Central memory CD8-positive, alpha-beta T cell (primary cell): ENCODE data around the gene STARD3.

Experiments used
- ATAC-seq: fragments of 150-1000 bp; cut with Tn5 transposase; replicated peaks from 2 replicates; pipeline ENCODE4 v1.10.0; 2022; ENCODE audit warnings: mild to moderate bottlenecking, moderate FRiP score, moderate number of reproducible peaks; ENCODE audit not compliant: poor library complexity, severe bottlenecking; ENCODE audit errors: extremely low read depth
- DNase-seq, 2 donors: peaks; one replicate each; pipeline ENCODE4 v3.0.0; 2021; ENCODE audit warnings: low spot score in 2 of 2
- H3K27ac Mint-ChIP-seq: one replicate; pipeline ENCODE4 v1.8.0; 2022; ENCODE audit warnings: low read depth, mild to moderate bottlenecking, moderate library complexity, mixed read lengths
- H3K27me3 Mint-ChIP-seq: one replicate; pipeline ENCODE4 v1.8.0; 2022; ENCODE audit warnings: mixed read lengths
- H3K36me3 Mint-ChIP-seq: one replicate; pipeline ENCODE4 v1.8.0; 2022; ENCODE audit warnings: mild to moderate bottlenecking, moderate library complexity, mixed read lengths; ENCODE audit not compliant: insufficient read depth
- H3K4me1 Mint-ChIP-seq: one replicate; pipeline ENCODE4 v1.8.0; 2022; ENCODE audit warnings: mixed read lengths
- H3K4me3 Mint-ChIP-seq: one replicate; pipeline ENCODE4 v1.8.0; 2022; ENCODE audit warnings: mild to moderate bottlenecking, moderate library complexity, mixed read lengths
- H3K9me3 Mint-ChIP-seq: one replicate; pipeline ENCODE4 v1.8.0; 2022; ENCODE audit warnings: mixed read lengths

Gene STARD3

DNA sequence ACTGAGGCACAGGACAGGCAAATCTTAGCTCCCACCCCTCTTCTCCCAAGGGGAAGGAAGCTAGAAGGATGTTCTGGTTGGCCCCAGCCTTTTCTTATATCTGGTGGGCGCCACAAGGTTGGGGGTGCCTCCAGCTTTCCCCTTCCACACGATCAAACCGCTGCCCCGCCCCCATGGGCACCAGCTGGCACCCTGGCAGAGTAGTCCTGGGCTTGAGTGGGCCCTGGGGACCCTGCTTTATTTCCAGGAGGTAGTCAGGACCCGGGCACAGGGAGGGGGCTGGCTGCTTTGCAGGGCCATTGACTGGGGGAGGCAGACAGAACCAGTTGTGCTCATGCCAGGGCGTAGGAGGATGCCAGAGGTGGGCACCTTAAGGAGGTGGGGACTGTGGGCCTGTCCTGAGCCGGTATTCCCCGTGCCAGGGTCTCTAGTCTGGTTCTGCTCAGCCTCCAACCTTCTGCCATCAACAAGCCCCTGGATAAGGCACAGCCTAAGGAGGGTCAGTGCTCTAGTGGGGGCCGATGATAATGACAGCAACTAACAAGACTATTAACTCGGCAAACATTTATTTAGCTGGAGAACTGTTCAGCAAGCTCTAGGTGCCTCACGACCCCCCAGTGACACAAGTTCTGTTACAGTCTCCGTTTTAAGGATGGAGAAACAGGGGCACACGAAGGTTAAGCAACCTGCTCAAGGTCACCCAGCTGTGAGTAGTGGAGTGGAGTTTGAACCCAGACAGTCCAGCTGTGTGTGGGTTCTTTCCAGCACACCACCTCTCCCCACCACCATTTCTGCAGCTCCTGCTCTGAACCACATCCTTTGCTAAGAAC, 17.8 kb upstream of the STARD3 start:
- H3K36me3 Mint-ChIP-seq = peaks cover 5% of the 10 kb centered on the region
- no peak overlapping the region for H3K4me3 Mint-ChIP-seq
- ATAC-seq (no peak), DNase-seq (no peak)
- H3K4me1 Mint-ChIP-seq = peaks cover 26% of the 10 kb centered on the region
- no peak overlapping the region for H3K27ac Mint-ChIP-seq
- no peaks in the 10 kb centered on the region for H3K9me3 Mint-ChIP-seq
- peaks cover 15% of the 10 kb centered on the region for H3K27me3 Mint-ChIP-seq

DNA sequence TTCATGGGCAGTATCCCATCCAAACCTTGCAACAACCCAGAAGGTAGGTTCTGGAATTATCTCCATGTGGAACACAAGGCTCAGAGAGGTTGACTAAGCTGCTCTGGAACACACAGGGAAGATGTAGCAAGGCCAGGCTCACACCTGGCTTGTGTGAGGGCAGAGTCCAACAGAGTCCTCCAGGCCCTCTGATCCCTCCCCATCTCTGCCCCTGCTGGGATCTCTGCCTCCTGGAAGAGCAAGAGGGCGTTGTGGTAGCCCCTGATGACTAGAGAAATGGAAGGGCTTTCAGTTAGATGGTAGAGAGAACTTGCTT, 17.2 kb upstream of the STARD3 start:
- H3K27ac Mint-ChIP-seq = no peak overlapping the region
- peaks cover 14% of the 10 kb centered on the region for H3K27me3 Mint-ChIP-seq
- ATAC-seq (no peak), DNase-seq (no peak)
- peaks cover 5% of the 10 kb centered on the region for H3K36me3 Mint-ChIP-seq
- H3K4me1 Mint-ChIP-seq = peaks cover 30% of the 10 kb centered on the region
- H3K9me3 Mint-ChIP-seq = no peaks in the 10 kb centered on the region
- H3K4me3 Mint-ChIP-seq = no peak overlapping the region

DNA sequence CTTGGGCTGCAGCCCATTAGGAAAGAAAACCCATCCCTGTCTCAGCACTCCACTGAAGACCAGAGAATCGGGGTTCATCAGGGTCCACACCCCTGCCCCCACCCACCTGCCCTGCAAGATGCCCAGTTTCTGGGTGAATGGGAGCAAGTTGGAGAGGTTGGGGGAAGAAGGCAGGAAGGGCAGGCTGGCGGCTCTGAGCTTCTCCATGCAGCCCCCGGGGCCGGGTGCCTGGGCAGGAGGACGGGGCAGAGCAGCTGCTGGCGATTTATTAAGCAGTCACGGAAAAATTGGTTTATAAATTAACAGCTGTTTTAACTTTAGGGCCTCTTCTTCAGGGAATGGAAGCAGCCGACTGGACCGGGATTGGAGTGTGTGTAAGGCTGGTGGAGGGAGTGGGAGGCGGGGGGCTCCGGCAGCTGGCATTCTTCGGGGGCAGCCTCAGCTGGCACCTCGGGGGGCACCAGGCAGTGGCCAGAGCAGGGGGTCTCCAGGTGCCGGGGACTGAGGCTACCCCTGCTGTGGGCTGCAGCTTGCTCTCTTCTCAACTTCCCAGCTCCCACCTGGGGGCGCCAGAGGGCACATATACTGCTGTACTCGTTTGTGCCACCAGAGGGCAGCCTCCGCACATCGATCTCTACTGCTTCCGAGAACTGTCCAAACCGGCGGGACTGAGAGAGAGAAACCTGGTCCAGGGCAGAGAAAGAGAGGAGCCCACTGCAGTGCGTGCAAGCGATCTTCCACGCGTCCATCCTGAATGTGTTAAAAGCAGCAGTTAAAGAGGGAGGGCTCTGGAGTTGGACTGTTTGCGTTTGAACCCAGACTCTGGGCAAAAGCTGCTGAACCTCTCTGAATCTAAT, 15.2 kb upstream of the STARD3 start:
- Mint-ChIP-seq H3K27me3 (peaks cover 14% of the 10 kb centered on the region), H3K4me1 (peaks cover 43% of the 10 kb centered on the region), H3K9me3 (no peaks in the 10 kb centered on the region), H3K4me3 (peak overlapping the region; percentile 74), H3K27ac (peak overlapping the region; percentile 95), H3K36me3 (peaks cover 5% of the 10 kb centered on the region)
- DNase-seq (peak; percentile 87 to 98), ATAC-seq (peak; percentile 61)

DNA sequence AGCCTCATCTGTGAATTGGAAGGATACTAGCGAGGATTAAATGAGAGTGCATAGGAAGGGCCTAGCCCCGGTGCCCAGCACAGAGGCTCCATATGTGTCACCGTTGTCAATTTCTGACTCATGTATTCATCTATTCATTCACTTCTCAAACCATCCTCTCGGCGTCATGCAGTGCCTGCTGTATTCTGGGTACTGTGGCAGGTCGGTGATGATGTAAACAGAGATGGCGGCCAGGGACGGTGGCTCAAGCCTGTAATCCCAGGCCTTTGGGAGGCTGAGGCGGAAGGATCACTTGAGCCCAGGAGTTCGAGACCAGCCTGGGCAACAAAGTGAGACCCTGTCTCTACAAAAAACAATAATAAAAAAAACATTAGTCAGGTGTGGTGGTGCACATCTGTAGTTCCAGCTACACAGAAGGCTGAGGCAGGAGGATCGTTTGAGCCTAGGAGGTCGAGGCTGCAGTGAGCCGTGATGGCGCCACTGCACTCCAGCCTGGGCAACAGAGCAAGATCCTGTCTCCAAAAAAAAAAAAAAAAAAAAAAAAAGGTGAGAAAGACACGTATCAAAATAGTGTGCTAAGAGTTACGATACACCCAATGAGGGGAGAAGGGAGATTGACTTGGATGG, 14.5 kb upstream of the STARD3 start:
- ATAC-seq (peak; percentile 74), DNase-seq (peak in 1 of 2 donors; percentile 26)
- Mint-ChIP-seq H3K36me3 (peaks cover 5% of the 10 kb centered on the region), H3K27me3 (peaks cover 15% of the 10 kb centered on the region), H3K27ac (peak overlapping the region; percentile 95), H3K4me1 (peaks cover 43% of the 10 kb centered on the region), H3K4me3 (peak overlapping the region; percentile 74), H3K9me3 (no peaks in the 10 kb centered on the region)

GRCh38 chr17:39623356-39623950, 13.5 kb upstream of the STARD3 start:
- Mint-ChIP-seq H3K4me1 (peaks cover 38% of the 10 kb centered on the region), H3K27me3 (peaks cover 24% of the 10 kb centered on the region), H3K27ac (no peak overlapping the region), H3K9me3 (no peaks in the 10 kb centered on the region), H3K4me3 (peak overlapping the region; percentile 52), H3K36me3 (peaks cover 5% of the 10 kb centered on the region)
- peak; percentile 78 to 90 for DNase-seq
- peak; percentile 49 for ATAC-seq

DNA sequence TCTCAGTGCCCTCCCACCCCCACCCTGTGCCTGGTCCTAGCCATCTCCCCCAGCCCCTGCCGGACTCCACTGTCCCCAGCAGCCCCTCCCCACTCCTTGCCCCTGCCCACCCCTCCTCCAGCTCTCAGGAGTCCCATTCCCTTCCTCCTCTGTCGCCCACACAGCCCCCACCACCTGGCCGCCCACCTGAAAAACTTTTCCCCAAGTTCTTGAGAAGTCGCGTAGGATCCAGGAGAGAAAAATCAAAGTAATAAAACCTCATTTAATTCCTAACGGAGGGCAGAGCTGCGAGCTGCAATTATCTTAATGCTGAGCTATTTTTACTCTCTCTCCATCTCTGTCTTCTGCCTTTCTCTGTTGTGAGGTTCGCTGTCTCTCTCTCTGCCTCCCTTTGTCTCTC, 12.6 kb upstream of the STARD3 start:
- H3K4me1 Mint-ChIP-seq = peaks cover 35% of the 10 kb centered on the region
- DNase-seq = no peak
- H3K9me3 Mint-ChIP-seq = no peaks in the 10 kb centered on the region
- peaks cover 33% of the 10 kb centered on the region for H3K27me3 Mint-ChIP-seq
- H3K4me3 Mint-ChIP-seq = no peak overlapping the region
- H3K36me3 Mint-ChIP-seq = peaks cover 5% of the 10 kb centered on the region
- no peak for ATAC-seq
- no peak overlapping the region for H3K27ac Mint-ChIP-seq

DNA sequence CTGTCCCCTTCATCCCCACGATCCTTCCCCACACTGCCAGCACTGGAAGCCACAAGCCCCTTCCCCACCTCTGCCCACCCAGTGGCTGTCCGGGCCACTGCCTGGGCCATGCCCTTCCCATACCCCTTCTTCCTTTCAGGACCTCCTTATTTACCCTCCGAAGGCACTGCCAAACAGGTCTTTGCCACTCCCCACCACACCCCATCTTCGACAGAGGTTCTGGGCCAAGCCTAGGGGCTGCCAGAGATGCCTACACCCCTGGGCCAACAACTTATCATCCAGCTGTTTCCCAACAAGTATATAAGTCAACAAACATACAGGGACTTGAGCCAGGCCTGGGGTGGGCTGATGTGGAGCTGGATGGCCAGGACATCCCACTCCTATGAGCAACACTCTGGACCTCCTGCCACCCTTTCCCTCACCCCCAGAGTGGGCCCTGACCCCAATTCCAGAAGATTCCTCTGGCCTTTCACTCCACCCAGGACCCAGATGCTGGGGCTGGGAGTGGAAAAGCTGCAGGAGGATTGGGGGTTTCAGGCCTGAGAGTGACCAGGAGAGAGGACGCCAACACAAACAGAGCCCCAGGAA, 11.7 kb upstream of the STARD3 start:
- Mint-ChIP-seq H3K27me3 (peaks cover 41% of the 10 kb centered on the region), H3K27ac (no peak overlapping the region), H3K9me3 (no peaks in the 10 kb centered on the region), H3K36me3 (peaks cover 5% of the 10 kb centered on the region), H3K4me3 (no peak overlapping the region), H3K4me1 (peaks cover 35% of the 10 kb centered on the region)
- ATAC-seq (no peak), DNase-seq (no peak)

DNA sequence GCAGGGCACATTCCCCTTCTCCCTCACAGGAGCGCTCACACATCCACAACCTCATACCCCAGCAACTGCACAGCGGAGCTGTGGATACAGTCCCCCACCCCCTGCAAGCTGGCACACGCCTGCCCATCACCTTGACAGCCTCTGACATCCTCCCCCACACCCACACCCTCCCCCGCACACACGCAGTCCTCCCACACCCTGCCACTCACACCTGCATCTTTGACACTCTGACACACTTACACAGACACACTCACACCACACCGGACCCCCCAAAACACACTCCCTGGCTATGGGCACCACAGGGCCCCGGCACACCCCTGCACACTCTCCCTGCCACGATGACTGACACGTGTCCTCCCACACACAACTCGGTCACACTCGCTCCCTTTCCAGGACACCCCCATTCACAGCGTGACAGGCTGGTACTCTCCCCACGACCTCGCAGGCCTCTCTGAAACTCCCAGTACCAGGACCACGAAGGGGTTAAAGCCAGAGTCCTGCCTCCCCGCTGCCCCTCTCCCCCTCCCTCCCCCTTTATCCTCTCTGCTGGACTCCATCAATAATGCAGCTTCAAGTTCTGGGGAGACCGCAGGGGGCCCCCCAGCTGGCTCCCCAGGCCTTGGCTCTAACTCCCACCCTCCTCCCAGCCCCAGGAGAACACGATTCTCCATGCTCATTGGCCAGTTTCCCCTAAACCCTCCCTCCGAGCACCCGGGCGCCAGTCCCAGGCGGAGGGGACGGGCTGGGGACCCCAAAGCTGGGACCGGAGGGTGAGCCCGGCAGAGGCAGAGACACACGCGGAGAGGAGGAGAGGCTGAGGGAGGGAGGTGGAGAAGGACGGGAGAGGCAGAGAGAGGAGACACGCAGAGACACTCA, 10.5 kb upstream of the STARD3 start, which contains the start of gene PPP1R1B:
Gene PPP1R1B (plus strand): TSS at position 782 of the 876 bp plus-strand sequence. CDS start 441 bp downstream, outside the sequence.
- Mint-ChIP-seq H3K27ac (no peak within 1 kb of the TSS), H3K9me3 (no peaks in the 10 kb centered on the region), H3K4me1 (peaks cover 35% of the 10 kb centered on the region), H3K27me3 (peaks cover 52% of the 10 kb centered on the region), H3K36me3 (peaks cover 5% of the 10 kb centered on the region), H3K4me3 (peak within 1 kb of the TSS; percentile 43)
- no peak for ATAC-seq
- no peak for DNase-seq

DNA sequence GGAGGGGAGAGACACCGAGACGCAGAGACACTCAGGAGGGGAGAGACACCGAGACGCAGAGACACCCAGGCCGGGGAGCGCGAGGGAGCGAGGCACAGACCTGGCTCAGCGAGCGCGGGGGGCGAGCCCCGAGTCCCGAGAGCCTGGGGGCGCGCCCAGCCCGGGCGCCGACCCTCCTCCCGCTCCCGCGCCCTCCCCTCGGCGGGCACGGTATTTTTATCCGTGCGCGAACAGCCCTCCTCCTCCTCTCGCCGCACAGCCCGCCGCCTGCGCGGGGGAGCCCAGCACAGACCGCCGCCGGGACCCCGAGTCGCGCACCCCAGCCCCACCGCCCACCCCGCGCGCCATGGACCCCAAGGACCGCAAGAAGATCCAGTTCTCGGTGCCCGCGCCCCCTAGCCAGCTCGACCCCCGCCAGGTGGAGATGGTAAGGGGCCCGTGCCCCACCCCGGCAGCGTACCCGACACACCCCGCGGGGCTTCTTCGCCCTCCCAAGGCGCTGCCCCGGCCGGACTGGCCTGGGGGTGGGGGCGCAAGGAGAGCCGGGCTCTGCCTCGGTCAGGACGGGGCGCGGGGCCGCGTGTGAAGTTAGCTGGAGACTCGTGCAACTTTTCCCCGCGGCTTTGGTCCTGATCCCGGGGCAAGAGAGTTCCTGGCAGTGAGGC, 9.8 kb upstream of the STARD3 start:
- peaks cover 60% of the 10 kb centered on the region for H3K27me3 Mint-ChIP-seq
- H3K27ac Mint-ChIP-seq = no peak overlapping the region
- H3K4me3 Mint-ChIP-seq = peak overlapping the region; percentile 43
- ATAC-seq = no peak
- peaks cover 2% of the 10 kb centered on the region for H3K36me3 Mint-ChIP-seq
- peaks cover 29% of the 10 kb centered on the region for H3K4me1 Mint-ChIP-seq
- no peaks in the 10 kb centered on the region for H3K9me3 Mint-ChIP-seq
- DNase-seq = no peak

- peaks cover 61% of the 10 kb centered on the region for H3K27me3 Mint-ChIP-seq
- ATAC-seq = no peak
- H3K9me3 Mint-ChIP-seq = no peaks in the 10 kb centered on the region
- H3K36me3 Mint-ChIP-seq = no peaks in the 10 kb centered on the region
- peaks cover 23% of the 10 kb centered on the region for H3K4me1 Mint-ChIP-seq
- no peak for DNase-seq
- no peak overlapping the region for H3K4me3 Mint-ChIP-seq
- H3K27ac Mint-ChIP-seq = no peak overlapping the region
Observed at GRCh38 chr17:39627712-39628516, 9.0 kb upstream of the STARD3 start.
